IgD-negative memory B cell (primary cell): Measurements from ENCODE around the gene LRTM2. TPM values are rescaled to one million over a fixed set of nuclear protein-coding genes. Genes with fewer than 3 reads are reported as not detected.
"Not testable (repeated sequence)": the region's sequence is repeated elsewhere in the genome, so short reads cannot be mapped to it uniquely, and the experiment has no call there.

Experiments used
- H3K27ac Mint-ChIP-seq, 3 donors: one replicate each; pipeline ENCODE4 v1.8.0; 2020 to 2022; ENCODE audit warnings: mild to moderate bottlenecking in 3 of 3, mixed read lengths in 3 of 3, moderate library complexity in 1 of 3
- H3K27me3 Mint-ChIP-seq: one replicate; pipeline ENCODE4 v1.8.0; 2021; ENCODE audit warnings: mixed read lengths
- H3K36me3 Mint-ChIP-seq: one replicate; pipeline ENCODE4 v1.8.0; 2020; ENCODE audit warnings: mild to moderate bottlenecking, mixed read lengths
- H3K4me1 Mint-ChIP-seq, 3 donors: one replicate each; pipeline ENCODE4 v1.8.0; 2020 to 2022; ENCODE audit warnings: mixed read lengths in 3 of 3, mild to moderate bottlenecking in 1 of 3
- H3K4me3 Mint-ChIP-seq, 4 donors: one replicate each; pipeline ENCODE4 v1.8.0; 2020 to 2022; ENCODE audit warnings: mild to moderate bottlenecking in 4 of 4, mixed read lengths in 4 of 4, moderate library complexity in 3 of 4
- H3K9me3 Mint-ChIP-seq, 3 donors: one replicate each; pipeline ENCODE4 v1.8.0; 2020 to 2021; ENCODE audit warnings: mixed read lengths in 3 of 3, mild to moderate bottlenecking in 1 of 3
- polyA plus RNA-seq: library from polyadenylated mRNA; unstranded; fragments of 300-500 nt; fragmentation: Illumina TruSeq; gene quantifications from one replicate; pipeline ENCODE4 v1.2.3, GENCODE V29; 2021

LRTM2 gene
- polyA plus RNA-seq, 1 donor from 2014 or later, result not detected

- Mint-ChIP-seq H3K4me1 (peaks cover 0 to 8% (median 4%) of the 10 kb centered on the region in 3 donors), H3K4me3 (peak overlapping the region in 3 of 4 donors; percentile 51 to 91 (median 84)), H3K36me3 (peaks cover 3% of the 10 kb centered on the region), H3K27me3 (peaks cover 7% of the 10 kb centered on the region), H3K9me3 (no peaks in the 10 kb centered on the region), H3K27ac (peak overlapping the region in 1 of 3 donors; percentile 53)
These were observed 7.6 kb upstream of the LRTM2 start for GRCh38 chr12:1812650-1813302.

DNA sequence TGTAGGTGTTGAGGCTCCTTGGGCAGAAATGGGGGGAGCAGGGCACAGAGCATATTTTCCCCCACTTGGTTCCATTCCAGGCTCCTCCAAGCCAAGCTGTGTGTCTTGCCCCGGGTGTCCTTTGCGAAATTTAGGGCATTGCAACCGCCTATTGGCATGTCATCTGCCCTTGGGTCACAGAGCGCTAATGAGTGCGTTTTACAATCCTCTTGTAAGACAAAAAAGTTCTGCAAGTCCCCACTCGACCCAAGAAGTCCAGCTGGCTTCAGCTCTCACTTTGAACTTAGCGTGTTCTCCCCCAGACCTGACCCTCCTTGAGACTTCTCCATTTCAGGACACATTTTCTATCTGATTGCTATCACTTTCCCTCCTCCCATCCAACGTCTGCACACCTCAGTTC lies 6.1 kb upstream of the LRTM2 start:
- Mint-ChIP-seq H3K4me1 (peaks cover 0 to 6% (median 2%) of the 10 kb centered on the region in 3 donors), H3K4me3 (no peak overlapping the region), H3K9me3 (no peaks in the 10 kb centered on the region), H3K27me3 (peaks cover 11% of the 10 kb centered on the region), H3K36me3 (peaks cover 3% of the 10 kb centered on the region), H3K27ac (no peak overlapping the region)

DNA sequence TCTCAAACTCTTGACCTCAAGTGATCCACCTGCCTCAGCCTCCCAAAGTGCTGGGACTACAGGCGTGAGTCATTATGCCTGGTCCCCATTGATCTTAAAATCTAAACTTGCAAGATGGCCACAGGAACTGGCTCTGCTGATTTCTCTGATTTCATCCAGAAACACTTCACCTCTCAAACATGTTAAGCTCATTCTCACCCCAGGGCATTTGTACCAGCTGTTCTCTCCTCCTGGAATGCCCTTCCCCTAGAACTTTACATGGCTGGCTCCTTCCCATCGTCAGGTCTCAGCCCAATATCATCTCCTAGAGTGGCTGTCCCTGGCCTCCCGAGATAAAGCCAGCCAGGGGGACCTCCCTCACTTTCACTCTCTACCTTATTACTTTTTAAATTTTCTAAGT lies 5.3 kb upstream of the LRTM2 start:
- Mint-ChIP-seq H3K27ac (no peak overlapping the region), H3K4me3 (no peak overlapping the region), H3K27me3 (peaks cover 18% of the 10 kb centered on the region)

DNA sequence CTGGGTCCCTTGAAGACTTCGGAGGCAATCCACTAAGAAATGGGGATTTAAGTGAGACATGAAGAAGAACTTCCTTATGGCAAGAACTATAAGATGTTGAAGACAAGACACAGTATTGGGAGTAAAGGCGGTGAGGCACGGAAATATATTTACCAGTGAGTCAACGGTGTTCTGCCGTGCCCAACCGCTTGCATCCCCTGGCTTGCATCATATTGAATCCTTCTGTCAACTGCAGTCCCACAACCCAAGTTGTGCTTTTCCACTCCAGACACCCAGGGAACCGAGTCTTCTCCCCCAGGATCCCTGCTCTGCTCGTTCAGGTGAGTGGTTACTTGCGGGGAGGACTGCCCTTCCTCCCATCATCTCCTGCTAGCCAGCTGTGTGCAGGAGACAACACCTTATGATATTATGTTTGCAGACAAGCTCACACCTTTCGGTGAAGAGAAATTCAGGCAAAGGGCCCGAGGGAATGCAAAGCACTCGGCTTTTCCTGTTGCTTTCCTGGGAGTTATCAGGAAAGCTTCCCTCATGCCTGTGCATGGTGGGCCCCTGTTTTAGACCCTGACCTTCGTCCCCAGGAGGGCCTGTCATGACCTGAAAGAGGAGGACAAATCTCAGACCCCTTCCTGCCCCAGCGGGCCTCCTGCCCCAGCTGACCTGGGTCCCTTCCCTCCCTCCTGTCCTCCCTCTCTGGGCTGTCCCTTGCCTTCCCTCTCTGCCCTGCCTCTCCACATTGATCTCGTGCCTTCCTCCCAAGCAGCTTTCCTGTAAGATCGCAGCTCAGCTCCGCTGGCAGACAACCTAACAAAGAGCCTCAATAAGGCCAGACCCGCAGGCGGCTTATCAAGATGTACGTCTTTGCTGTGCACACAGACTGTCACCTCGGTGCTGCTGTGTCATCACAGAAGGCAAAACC lies 4.3 kb upstream of the LRTM2 start:
- peaks cover 26% of the 10 kb centered on the region for H3K27me3 Mint-ChIP-seq
- H3K9me3 Mint-ChIP-seq, result no peaks in the 10 kb centered on the region
- no peak overlapping the region for H3K27ac Mint-ChIP-seq
- peaks cover 3% of the 10 kb centered on the region for H3K36me3 Mint-ChIP-seq
- no peak overlapping the region for H3K4me3 Mint-ChIP-seq
- peaks cover 0 to 9% (median 2%) of the 10 kb centered on the region in 3 donors for H3K4me1 Mint-ChIP-seq

More for the DNA sequence above, 5.3 kb upstream of the LRTM2 start:
- Mint-ChIP-seq H3K36me3 (peaks cover 3% of the 10 kb centered on the region), H3K9me3 (no peaks in the 10 kb centered on the region), H3K4me1 (peaks cover 0 to 6% (median 2%) of the 10 kb centered on the region in 3 donors)

DNA sequence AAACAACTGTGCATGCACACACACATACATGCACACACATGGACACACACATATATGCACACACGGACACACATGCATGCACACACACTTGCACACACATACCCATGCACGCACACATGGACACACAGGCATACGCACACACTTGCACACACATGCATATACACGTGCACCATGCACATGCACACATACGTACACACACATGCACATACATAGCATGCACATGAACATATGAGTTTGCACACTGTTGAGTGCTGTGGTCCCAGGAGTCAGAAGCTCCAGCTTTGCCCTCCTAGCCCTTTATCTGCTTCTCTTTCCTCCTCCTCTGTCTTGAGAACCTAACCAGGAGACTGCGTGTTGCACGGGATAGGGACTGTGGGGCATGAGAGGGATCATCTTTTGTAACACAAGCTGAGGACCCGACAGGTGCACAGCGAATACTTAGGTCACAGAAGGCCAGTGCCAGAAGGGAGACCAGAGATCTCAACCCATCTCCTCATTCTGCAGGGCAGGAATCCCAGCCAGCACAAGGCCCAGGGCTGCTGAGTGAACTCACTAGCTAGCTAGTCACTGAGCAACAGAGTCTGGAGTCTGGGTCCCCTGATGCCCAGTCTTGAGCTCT lies 3.5 kb upstream of the LRTM2 start:
- H3K4me1 Mint-ChIP-seq, result peaks cover 0 to 9% (median 2%) of the 10 kb centered on the region in 3 donors
- H3K27me3 Mint-ChIP-seq, result peaks cover 31% of the 10 kb centered on the region
- H3K4me3 Mint-ChIP-seq, result no peak overlapping the region
- peak overlapping the region in 1 of 3 donors; percentile 19 for H3K27ac Mint-ChIP-seq
- H3K36me3 Mint-ChIP-seq, result peaks cover 3% of the 10 kb centered on the region
- no peaks in the 10 kb centered on the region for H3K9me3 Mint-ChIP-seq

- H3K4me3 Mint-ChIP-seq, H3K36me3 Mint-ChIP-seq, H3K27ac Mint-ChIP-seq, H3K4me1 Mint-ChIP-seq, H3K9me3 Mint-ChIP-seq: not testable (repeated sequence)
- peaks cover 36% of the 10 kb centered on the region for H3K27me3 Mint-ChIP-seq
These were observed 2.4 kb upstream of the LRTM2 start for GRCh38 chr12:1817928-1818327.

- Mint-ChIP-seq H3K27me3 (peaks cover 36% of the 10 kb centered on the region), H3K4me3 (no peak overlapping the region), H3K27ac (no peak overlapping the region), H3K4me1 (peaks cover 0 to 6% (median 0%) of the 10 kb centered on the region in 3 donors), H3K9me3 (no peaks in the 10 kb centered on the region), H3K36me3 (peaks cover 5% of the 10 kb centered on the region)
These were observed 1.3 kb upstream of the LRTM2 start for GRCh38 chr12:1819050-1819449.

GRCh38 chr12:1819571-1819970 lies 794 bp upstream of the LRTM2 start:
- H3K27me3 Mint-ChIP-seq, result peaks cover 36% of the 10 kb centered on the region
- peak overlapping the region in 2 of 4 donors; percentile 49 to 51 for H3K4me3 Mint-ChIP-seq
- no peaks in the 10 kb centered on the region for H3K9me3 Mint-ChIP-seq
- peaks cover 0 to 6% (median 0%) of the 10 kb centered on the region in 3 donors for H3K4me1 Mint-ChIP-seq
- H3K36me3 Mint-ChIP-seq, result peaks cover 5% of the 10 kb centered on the region
- peak overlapping the region in 1 of 3 donors; percentile 69 for H3K27ac Mint-ChIP-seq

DNA sequence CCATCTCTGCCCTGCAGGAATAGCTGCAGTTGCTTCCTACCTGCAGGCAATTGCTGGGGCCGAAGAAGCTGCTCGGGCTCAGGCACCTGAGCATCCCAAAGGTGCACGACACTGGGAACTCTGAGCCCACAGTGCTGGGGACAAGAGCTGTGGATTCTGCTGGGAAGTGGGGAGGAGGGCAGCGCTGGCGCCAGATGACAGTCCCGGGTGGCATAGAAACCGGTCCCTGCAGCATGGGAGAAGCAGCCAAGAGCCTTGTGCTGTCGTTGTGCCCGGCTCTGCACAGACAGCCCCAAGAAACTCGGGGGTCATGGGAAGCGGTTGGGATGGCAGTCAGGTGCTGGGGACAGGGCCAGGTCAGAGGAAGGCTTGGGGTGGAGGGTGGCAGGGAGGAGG lies 529 bp downstream of the LRTM2 start:
- Mint-ChIP-seq H3K9me3 (no peaks in the 10 kb centered on the region), H3K27me3 (peaks cover 32% of the 10 kb centered on the region), H3K4me1 (peaks cover 0 to 4% (median 0%) of the 10 kb centered on the region in 3 donors)

GRCh38 chr12:1821805-1822204 lies 1.4 kb downstream of the LRTM2 start:
- Mint-ChIP-seq H3K27ac (no peak overlapping the region), H3K4me3 (no peak overlapping the region), H3K9me3 (no peaks in the 10 kb centered on the region), H3K27me3 (peaks cover 30% of the 10 kb centered on the region), H3K36me3 (peaks cover 2% of the 10 kb centered on the region), H3K4me1 (peaks cover 0 to 3% (median 0%) of the 10 kb centered on the region in 3 donors)

More for the DNA sequence above, 529 bp downstream of the LRTM2 start:
- Mint-ChIP-seq H3K27ac (no peak overlapping the region), H3K4me3 (no peak overlapping the region), H3K36me3 (peaks cover 5% of the 10 kb centered on the region)

DNA sequence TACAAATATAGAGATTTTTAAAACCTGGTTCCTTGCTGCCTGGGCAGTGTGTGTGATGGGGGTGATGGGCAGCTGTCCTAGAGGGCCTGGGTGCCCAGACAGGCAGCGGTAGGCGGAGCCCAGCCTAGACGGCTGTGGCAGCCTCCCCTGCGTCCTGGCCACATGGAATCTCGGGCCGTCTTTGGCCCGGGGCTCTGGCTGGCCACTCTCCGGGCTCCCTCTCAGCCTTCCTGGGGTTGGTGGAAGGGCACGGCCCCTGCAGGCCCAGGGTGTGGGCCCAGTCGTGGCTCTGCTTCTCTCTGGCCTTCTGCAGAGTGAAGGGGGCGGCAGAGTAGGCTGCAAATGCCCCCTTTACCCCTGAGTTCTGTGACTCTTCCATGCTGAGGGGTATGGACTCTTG lies 2.3 kb downstream of the LRTM2 start:
- Mint-ChIP-seq H3K4me3 (no peak overlapping the region), H3K27ac (no peak overlapping the region), H3K4me1 (peaks cover 0 to 6% (median 2%) of the 10 kb centered on the region in 3 donors)

GRCh38 chr12:1823237-1823636 lies 2.9 kb downstream of the LRTM2 start:
- Mint-ChIP-seq H3K36me3 (peaks cover 2% of the 10 kb centered on the region), H3K4me1 (peaks cover 0 to 6% (median 2%) of the 10 kb centered on the region in 3 donors), H3K4me3 (peak overlapping the region in 1 of 4 donors; percentile 65), H3K9me3 (no peaks in the 10 kb centered on the region), H3K27ac (no peak overlapping the region), H3K27me3 (peaks cover 30% of the 10 kb centered on the region)

More for the DNA sequence above, 2.3 kb downstream of the LRTM2 start:
- Mint-ChIP-seq H3K36me3 (peaks cover 2% of the 10 kb centered on the region), H3K9me3 (no peaks in the 10 kb centered on the region), H3K27me3 (peaks cover 30% of the 10 kb centered on the region)

DNA sequence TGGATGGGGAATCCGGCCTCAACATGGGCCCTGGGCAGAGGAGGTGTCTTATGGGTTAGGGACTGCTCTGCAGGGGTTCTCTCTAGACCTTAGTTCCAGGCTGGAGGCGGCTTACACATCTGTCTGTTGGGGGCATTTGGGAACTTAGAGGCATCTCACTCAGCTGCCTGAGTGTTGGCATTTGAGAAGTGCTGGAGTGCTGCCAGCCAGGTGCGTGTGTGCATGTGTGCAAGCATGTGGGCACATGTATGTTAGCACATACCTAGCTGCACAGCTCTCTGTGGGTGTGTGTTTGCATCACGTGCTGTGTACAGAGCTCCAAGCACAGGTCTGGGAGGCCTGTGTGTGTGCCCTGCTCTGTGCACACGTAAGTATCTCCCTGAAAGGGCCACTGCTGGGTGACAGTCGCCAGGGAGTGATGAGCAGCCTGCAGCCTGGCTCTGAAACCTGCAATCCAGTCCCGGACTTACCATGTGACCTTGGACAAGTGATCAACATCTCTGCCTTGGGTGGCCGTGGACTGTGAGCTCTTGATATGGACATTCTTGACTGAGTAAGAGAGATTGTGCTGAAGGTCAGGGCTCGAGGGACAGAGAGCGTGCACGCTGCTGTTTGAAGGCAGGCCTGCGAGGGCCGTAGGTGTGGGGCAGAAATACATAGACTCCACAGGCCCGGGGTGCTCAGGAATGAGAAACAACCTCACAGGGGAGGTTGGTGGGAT lies 5.2 kb downstream of the LRTM2 start:
- peaks cover 0 to 6% (median 2%) of the 10 kb centered on the region in 3 donors for H3K4me1 Mint-ChIP-seq
- no peak overlapping the region for H3K27ac Mint-ChIP-seq
- H3K27me3 Mint-ChIP-seq, result peaks cover 24% of the 10 kb centered on the region
- H3K9me3 Mint-ChIP-seq, result no peaks in the 10 kb centered on the region
- peaks cover 2% of the 10 kb centered on the region for H3K36me3 Mint-ChIP-seq
- no peak overlapping the region for H3K4me3 Mint-ChIP-seq

GRCh38 chr12:1826401-1826800 lies 6.0 kb downstream of the LRTM2 start:
- no peak overlapping the region for H3K27ac Mint-ChIP-seq
- H3K4me1 Mint-ChIP-seq, result peaks cover 0 to 7% (median 2%) of the 10 kb centered on the region in 3 donors
- H3K27me3 Mint-ChIP-seq, result peaks cover 22% of the 10 kb centered on the region
- peaks cover 2% of the 10 kb centered on the region for H3K36me3 Mint-ChIP-seq
- no peak overlapping the region for H3K4me3 Mint-ChIP-seq
- H3K9me3 Mint-ChIP-seq, result no peaks in the 10 kb centered on the region
